Loucy (cell line): Measurements from ENCODE around the gene STK39.
"Not testable (repeated sequence)": the region's sequence is repeated elsewhere in the genome, so short reads cannot be mapped to it uniquely, and the experiment has no call there.

Experiments
- CTCF ChIP-seq: fragments of 200-600 bp; sonication (generic); conservative IDR thresholded peaks from 2 replicates; pipeline ENCODE4 v1.5.1; 2014; ENCODE audit warnings: mild to moderate bottlenecking, antibody characterized with exemption, low read length
- EZH2phosphoT487 ChIP-seq: fragments of 200-600 bp; IDR thresholded peaks from 2 replicates; pipeline ENCODE4 v1.6.1; 2018; ENCODE audit warnings: antibody characterized with exemption, mild to moderate bottlenecking, moderate library complexity, borderline replicate concordance

- not testable (repeated sequence) for TF ChIP-seq EZH2phosphoT487, CTCF
Observed at GRCh38 chr2:168081452-168081851, 165.9 kb downstream of the STK39 start.
